ENCODE results near the gene ATG4B.

Gene ATG4B

DNA sequence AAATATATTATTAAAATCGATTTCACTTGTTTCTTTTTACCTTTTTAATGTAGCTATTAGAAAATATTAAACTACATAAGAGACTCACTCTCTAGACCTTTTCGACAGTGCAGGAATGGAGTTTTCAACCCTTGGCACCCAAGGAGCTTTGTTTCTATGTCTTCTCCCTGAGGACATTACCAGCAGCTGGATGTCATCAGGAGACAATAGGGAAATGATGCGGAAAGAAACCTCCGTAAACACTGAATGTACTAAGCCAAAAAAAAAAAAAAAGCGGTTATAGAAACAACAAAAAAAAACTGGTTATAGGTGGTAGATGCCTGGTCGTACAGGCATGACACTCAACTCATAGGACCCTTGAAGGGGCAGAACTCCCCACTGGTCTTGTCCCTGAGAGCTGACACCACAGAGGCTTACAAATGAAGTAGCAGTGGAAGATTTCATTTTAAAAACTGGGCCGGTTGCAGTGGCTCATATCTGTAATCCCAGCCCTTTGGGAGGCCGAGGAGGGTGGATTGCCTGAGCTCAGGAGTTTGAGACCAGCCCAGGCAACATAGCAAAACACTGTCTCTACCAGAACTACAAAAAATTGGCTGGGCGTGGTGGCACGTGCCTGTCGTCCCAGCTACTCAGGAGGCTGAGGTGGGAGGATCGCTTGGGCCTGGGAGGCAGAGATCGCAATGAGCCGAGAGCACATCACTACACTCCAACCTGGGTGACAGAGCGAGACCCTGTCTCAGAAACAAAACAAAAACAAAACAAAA is 24.3 kb upstream of the ATG4B start:
- DNase-seq (ENCODE audit: low spot score): no peak

DNA sequence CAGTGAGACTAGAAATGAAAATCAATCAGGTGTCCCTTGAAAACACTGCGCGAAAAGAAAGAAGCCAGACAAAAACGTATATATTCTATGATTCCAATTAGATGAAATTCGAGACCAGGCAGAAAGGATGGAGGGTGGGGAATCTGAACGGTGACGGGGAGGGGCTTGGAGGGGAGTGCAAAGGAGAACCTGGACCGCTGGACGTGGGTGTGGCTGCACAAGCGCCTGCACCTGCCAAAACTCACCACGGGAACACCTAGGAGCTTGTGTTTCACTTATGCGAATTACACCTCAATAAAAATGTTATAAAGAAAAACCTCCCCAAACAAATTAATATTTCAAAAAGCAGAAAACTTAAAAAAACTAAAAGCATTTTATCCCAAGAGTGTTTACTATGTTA is 22.5 kb upstream of the ATG4B start:
- DNase-seq (ENCODE audit: low spot score): no peak

DNA sequence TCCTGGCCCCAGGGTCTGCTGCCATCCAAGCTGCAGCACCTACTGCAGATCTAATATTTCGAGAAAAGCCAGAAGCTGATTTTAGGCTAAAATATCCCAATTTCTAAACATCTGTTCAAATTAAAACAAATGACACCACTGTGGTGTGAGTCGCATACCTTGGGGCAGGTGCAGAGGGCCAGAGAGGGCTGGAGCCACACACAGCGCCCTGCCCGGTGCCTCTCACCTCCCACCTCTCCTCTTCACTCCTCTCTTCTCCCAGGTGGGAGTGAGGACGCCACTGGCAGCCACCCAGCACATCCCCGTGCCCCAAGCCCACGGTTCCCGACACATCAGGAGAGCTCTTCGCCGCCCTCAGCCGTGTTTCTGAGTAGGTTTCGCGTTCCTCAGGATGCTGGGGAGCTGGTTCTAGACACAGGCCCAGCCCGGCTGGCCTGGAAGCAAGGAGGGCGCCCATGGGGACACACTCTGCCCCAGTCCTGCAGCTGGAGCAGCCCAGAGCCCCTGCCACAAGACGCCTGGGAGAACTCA is 21.9 kb upstream of the ATG4B start:
- no peak for DNase-seq (ENCODE audit: low spot score)

DNA sequence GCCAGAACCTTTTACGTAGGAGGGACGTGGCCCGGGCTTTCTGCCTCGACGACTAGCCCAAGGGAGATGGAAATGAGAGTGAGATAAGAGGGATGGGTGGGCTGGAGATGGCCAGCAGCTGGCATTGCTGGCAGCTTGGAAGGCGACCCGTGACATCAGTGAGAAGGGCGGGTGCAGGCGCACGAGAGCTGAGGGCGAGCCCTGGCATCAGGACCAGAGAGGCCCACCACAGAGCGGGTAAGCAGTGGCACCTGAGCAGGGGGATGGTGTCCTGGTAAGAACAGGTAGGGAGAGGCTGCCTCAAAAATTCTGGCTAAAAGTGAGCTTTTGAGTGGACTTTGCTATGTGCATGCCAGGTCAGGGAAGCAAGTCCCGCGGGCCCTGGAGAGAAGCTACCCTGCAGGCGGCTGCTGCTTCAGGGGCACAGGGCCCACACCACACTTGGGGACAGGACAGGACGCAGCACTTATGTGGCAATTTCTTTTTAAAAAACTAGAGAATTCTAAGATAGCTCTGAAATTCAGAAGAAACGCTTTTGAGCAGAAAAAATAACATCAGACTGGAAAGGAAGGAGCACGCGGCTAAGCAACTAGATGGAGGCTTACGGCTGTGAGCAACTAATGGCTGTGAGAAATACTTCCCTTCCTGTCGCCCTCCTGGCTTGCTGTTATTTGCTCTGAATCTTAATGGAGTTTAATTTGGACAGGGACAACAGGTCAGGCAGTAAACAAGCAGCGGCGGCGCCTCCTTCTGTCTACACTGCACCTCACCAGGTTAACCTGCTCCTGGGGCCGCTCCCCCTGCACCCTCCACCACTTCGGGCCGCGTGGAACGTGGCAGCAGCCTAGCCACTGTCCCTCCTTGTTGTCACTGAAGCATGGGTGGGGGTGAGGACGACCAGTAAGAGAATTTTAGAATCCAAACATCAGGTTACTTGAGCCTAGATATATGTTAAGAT is 21.0 kb upstream of the ATG4B start:
- no peak for DNase-seq (ENCODE audit: low spot score)

DNA sequence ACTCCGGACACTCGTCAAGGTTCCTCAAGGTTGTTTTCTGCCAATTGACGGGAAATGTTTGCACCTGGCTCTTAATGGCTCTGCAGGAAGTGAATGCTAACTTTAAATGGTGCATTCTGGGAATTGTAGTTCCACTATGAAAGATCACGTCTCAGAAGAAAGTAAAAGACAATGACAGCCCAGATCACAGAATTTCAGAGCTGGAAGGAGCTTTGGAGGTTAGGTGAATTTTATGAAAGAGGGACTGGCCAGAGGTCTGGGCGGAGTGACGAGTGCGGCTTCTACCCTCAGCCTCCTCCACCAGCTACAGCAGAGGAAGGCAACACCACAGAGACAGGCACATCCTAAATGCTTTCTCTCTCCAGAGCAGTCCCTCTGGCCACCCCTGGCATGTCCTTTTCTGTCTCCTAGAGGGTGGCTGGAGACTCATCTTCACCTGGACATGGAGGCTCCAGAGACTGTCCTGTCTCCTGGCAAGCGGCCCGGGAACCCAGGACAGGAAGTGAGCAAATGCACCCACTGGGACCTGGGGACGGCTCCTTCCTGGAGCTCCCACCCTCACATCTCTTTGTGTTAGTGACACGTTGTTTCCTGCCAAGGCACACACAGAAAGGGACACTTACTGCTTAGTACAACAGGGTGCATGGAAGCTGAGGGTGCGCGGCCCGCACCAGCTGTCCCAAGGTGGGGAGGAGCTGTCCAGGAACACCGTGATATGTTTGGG is 19.9 kb upstream of the ATG4B start:
- no peak for DNase-seq (ENCODE audit: low spot score)

DNA sequence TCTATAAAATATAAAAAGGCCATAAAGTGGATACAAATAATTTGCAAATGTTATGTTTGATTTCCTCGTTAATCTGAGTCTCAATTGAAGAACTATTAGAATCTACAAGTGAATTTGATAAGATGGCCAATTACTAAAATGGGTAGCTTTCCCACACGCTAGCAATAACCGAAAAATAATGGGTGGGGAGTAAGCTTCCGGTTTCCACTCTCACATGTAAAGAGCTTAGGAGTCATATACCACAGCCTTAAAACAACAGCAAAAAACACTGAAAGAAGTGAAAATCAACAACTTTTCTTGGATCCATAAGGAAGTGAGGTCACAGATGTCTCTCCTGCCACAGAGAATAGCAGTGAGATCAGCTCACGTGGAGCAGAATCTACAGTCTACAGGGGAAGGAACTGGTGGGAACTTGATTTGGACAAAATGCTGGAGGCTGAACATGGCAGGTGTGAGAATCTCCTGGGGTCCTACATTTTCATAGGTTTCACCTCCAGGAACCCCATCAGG is 19.1 kb upstream of the ATG4B start:
- DNase-seq (ENCODE audit: low spot score): no peak

GRCh38 chr2:241618829-241619228 is 18.7 kb upstream of the ATG4B start:
- DNase-seq (ENCODE audit: low spot score): no peak

DNA sequence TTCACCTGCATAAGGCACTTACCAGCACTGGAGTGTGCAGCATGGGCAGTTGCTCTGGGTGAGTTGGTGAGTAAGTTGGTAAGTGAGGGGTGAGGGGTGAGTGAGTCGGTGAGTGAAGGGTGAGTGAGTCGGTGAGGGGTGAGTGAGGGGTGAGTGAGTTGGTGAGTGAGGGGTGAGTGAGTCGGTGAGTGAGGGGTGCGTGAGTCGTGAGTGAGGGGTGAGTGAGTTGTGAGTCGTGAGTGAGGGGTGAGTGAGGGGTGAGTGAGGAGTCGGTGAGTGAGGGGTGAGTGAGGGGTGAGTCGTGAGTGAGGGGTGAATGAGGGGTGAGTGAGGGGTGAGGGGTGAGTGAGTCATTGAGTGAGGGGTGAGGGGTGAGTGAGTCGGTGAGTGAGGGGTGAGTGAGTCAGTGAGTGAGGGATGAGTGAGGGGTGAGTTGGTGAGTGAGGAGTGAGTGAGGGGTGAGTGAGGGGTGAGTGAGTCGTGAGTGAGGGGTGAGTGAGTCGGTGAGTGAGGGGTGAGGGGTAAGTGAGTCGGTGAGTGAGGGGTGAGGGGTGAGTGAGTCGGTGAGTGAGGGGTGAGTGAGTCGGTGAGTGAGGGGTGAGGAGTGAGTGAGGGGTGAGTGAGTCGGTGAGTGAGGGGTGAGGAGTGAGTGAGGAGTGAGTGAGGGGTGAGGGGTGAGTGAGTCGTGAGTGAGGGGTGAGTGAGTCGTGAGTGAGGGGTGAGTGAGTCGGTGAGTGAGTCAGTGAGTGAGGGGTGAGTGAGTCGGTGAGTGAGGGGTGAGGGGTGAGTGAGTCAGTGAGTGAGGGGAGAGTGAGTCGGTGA is 17.7 kb upstream of the ATG4B start:
- no peak for DNase-seq (ENCODE audit: low spot score)

- DNase-seq (ENCODE audit: low spot score): no peak
These were observed 17.1 kb upstream of the ATG4B start for GRCh38 chr2:241620419-241620769.

GRCh38 chr2:241627675-241628074 is 9.8 kb upstream of the ATG4B start:
- no peak for DNase-seq (ENCODE audit: low spot score)

DNA sequence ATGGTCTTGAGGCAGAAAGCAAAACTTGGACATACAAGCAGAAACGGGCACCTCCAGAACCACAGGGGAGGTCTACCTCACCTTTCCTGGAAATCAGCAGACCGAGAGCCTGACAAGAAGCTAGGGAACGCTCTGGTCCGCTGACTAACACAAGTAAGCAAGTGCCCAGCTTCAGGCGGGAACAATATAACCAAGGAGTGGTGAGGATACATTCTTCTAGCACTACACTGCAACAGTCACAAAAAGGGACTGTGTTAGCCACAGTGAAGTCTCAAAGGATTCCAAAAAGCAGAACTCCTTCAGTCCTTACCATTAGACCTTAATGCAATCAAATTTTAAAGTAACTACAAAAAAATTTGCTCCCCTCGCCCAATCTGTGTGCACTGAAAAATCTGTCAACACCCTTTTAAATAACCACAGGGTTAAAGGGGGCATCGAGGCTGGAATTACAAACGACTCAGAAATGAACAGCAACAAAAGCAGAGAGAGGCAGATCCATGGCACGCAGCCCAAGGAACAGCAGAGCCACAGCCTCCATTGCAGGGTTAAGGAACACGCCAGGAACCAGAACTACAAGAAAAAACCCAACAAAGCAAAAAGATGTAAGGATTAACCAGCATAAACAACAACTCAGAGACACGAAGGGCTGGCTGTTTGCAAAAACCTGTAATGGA is 7.6 kb upstream of the ATG4B start:
- no peak for DNase-seq (ENCODE audit: low spot score)

DNA sequence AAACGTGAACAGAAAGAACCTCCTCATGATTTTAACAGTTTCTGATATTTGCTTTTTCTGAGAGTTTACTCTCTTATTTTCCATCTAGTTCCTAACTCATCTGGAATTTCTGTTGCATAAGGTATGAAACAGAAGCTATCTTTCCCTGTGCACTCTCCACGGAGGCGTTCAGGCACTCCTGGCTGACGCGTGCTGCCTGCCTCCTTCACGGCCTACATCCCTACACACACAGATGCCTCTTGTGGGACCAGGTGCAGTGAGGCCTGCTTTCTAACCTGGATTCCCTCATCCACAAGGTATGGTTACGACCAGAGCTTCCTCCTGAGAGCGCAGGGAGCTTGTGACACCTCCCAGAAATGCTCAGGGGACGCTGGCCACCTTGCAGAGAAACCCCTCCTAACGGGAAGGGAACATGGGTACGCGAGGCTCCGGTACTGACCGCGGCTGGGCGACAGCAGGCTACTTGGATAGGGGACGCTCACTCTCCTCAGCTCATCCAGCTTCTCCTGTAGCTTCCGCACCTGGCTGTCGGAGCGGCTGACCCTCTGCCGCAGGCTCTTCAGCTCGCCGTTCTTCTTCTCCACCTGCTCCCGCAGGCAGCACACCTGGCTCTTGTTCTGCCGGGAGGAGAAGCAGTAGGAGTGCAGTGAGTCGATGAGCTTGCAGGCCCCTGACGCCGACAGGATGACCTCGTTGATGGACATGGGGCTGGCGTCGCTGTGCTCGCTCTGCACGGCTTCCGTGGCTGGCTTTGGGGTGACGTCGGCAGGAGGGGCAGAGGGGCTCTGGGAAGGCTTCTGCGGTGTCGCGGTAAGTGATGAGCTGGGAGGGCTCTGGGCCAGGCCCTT is 4.8 kb upstream of the ATG4B start:
- no peak for DNase-seq (ENCODE audit: low spot score)

- no peak for DNase-seq (ENCODE audit: low spot score)
These were observed 3.9 kb upstream of the ATG4B start for GRCh38 chr2:241633561-241633960.

DNA sequence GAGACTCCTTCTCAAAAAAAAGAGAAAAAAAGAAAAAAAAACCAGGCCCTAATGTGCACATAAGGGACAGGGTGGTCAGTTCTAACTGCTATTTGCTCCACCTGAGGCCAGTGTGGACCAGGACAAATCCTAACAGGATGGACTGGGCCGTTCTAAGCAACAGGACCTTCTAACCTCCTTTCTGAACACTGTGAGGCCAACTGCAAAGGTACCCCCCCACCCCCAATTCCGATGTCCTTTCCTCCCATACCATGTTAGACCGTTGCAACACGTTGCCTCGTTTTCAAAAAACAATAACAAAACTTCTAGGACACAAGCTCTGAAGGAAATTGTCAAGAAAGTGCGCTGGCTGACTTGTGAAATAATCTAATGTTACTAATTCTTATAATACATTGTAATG is 1.7 kb upstream of the ATG4B start:
- no peak for DNase-seq (ENCODE audit: low spot score)

- no peak for DNase-seq (ENCODE audit: low spot score)
These were observed 1.1 kb upstream of the ATG4B start for GRCh38 chr2:241636182-241637017.

DNA sequence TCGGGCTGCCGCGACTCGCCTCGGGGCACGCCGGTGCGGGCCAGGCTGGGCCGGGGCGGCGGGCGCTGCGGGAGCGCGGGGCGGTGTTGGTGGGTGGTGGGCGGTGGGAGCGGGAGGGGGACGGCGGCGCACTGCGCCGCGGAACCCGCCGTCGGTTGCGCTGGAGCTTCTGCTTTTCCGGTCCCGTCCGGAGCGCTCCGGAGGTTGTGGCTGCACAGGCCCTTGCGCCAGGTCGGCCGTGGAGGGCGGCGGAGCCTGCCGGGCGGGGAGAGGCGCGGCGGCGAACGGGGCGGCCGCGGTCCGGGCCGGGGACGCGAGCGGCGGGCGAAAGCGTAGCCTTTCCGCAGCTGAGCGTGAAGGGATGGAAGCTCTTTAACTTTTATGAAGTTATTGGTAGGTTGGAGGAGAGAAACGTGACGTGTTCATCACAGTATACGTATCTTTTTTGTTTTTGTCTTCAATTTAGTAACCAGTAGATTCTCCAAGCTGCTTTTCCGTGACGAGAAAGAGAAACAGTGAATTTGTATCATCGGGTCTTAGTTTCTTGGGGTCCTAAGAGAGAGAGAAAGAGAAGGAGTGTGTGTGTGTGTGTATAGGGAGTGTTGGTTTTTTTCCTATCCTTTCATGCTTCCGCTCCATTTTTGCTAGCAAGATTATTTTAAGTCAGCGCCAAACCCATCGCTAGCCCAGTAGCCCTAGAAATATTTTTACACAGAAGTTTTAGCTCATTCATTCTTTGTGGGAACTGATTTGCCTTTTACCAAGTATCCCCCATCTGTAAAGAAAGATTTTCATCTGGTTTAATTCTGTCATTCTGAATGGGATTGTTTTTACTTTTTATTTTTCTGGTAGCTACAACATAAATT is 535 bp downstream of the ATG4B start:
- peak; percentile 13 for DNase-seq (ENCODE audit: low spot score)

DNA sequence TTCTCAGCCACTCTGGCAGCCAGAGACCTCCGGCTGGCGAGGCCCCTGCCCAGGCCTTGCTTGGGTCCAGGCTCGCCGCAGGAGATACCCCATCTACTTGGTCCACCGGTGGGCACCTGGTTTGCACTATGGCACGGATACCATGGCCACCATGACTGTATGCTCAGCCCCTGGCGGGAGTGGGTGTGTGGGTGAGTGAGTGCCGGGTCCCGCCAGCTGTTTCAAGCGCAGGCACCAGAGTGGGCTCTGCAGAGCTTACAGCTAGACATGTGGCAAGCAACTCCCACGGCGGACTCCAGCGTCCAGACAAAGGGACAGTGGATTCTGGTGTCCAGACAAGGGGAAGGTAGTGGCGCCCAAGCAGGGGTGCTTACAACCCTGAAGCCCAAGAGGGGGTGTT is 1.4 kb downstream of the ATG4B start:
- no peak for DNase-seq (ENCODE audit: low spot score)

- no peak for DNase-seq (ENCODE audit: low spot score)
These were observed 1.9 kb downstream of the ATG4B start for GRCh38 chr2:241639385-241639784.

Measured in COLO829 (cell line).